Umbilical cord (tissue), 2 donors: ENCODE results near the gene PCNX2. TPM values are rescaled to one million over a fixed set of nuclear protein-coding genes. Genes with fewer than 3 reads are reported as not detected.

Source experiments
- DNase-seq: peaks from one replicate; pipeline ENCODE4 v3.0.0-alpha.2; 2015; ENCODE audit warnings: low spot score
- total RNA-seq: library from RNA; depleted of rRNA; stranded (reverse); fragments of >200 nt; gene quantifications from one replicate; pipeline ENCODE4 v1.2.3, GENCODE V29; 2014; ENCODE audit warnings: low replicate concordance; ENCODE audit not compliant: insufficient read depth

PCNX2 gene
- total RNA-seq, 1 donor from 2014 or later = 12.5 TPM

- no peak for DNase-seq
These were observed 37.7 kb downstream of the PCNX2 start for GRCh38 chr1:233257786-233258185.

- DNase-seq = no peak
These were observed 38.7 kb downstream of the PCNX2 start for GRCh38 chr1:233256789-233257188.

GRCh38 chr1:233256191-233256590 lies 39.3 kb downstream of the PCNX2 start:
- DNase-seq = no peak

GRCh38 chr1:233255145-233255544 lies 40.4 kb downstream of the PCNX2 start:
- DNase-seq = no peak

- peak; percentile 67 for DNase-seq
These were observed 41.6 kb downstream of the PCNX2 start for GRCh38 chr1:233253832-233254331.

- no peak for DNase-seq
These were observed 42.2 kb downstream of the PCNX2 start for GRCh38 chr1:233253231-233253831.

GRCh38 chr1:233252441-233252840 lies 43.1 kb downstream of the PCNX2 start:
- peak; percentile 57 for DNase-seq

GRCh38 chr1:233251201-233251720 lies 44.3 kb downstream of the PCNX2 start:
- no peak for DNase-seq

GRCh38 chr1:233248014-233248413 lies 47.5 kb downstream of the PCNX2 start:
- DNase-seq = no peak

GRCh38 chr1:233246965-233247364 lies 48.6 kb downstream of the PCNX2 start:
- no peak for DNase-seq

GRCh38 chr1:233245191-233245765 lies 50.2 kb downstream of the PCNX2 start:
- DNase-seq = no peak

- no peak for DNase-seq
These were observed 51.3 kb downstream of the PCNX2 start for GRCh38 chr1:233244183-233244582.

- DNase-seq = peak; percentile 29
These were observed 52.6 kb downstream of the PCNX2 start for GRCh38 chr1:233242827-233243483.

- no peak for DNase-seq
These were observed 53.8 kb downstream of the PCNX2 start for GRCh38 chr1:233241759-233242158.

- DNase-seq = peak; percentile 71
These were observed 54.5 kb downstream of the PCNX2 start for GRCh38 chr1:233240829-233241682.

- DNase-seq = no peak
These were observed 55.2 kb downstream of the PCNX2 start for GRCh38 chr1:233240371-233240770.

GRCh38 chr1:233238884-233239431 lies 56.6 kb downstream of the PCNX2 start:
- peak; percentile 46 for DNase-seq

- no peak for DNase-seq
These were observed 57.9 kb downstream of the PCNX2 start for GRCh38 chr1:233237647-233238046.

- DNase-seq = no peak
These were observed 62.0 kb downstream of the PCNX2 start for GRCh38 chr1:233233508-233234040.

- DNase-seq = no peak
These were observed 65.5 kb downstream of the PCNX2 start for GRCh38 chr1:233230011-233230410.

GRCh38 chr1:233229288-233229687 lies 66.2 kb downstream of the PCNX2 start:
- no peak for DNase-seq
